Measurements from ENCODE around the gene USP5. TPM values are rescaled to one million over a fixed set of nuclear protein-coding genes. Genes with fewer than 3 reads are reported as not detected.

Gene USP5
- total RNA-seq, 1 donor from 2014 or later: 61.6 TPM

DNA sequence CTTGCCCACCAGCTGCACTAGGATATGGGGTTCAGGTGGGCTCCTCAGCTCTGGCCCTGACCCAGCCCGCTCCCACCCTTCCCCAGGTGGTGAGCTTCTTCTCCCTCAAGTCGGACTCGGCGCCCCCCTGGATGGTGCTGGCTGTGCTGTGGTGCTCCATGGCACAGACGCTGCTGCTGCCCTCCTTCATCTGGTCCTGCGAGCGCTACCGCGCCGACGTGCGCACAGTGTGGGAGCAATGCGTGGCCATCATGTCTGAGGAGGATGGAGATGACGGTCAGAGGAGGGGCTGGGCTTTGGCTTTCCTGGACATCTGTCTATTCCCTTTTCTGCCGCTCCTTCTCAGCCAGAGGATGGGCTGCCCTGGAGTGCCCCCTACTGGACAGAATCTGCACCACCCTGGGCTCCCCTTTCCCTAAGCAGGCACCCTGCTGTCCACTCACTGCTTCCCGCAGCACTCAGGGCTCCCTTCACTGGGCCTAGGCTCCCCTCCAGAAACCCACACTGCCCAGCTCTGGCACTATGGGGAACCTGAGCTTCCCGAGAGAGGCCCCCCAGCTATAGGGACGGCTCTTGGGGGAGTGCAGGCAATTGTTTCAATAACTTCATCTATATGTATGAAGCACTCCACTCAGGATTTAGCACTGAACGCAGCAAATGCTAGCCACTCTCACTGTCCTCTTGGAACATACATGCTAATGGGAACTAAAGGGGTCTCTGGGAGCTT, 26.4 kb upstream of the USP5 start:
- H3K9ac ChIP-seq (ENCODE audit: low read depth in 1 of 3, low read length in 3 of 3): peak overlapping the region in 1 of 3 donors; percentile 33
- peaks cover 31 to 36% (median 32%) of the 10 kb centered on the region in 3 donors for H3K4me1 ChIP-seq (ENCODE audit: control insufficient read depth in 3 of 3, insufficient read depth in 3 of 3, low read length in 3 of 3)
- peaks cover 36 to 90% (median 69%) of the 10 kb centered on the region in 3 donors for H3K27me3 ChIP-seq (ENCODE audit: control insufficient read depth in 3 of 3, insufficient read depth in 3 of 3, low read length in 3 of 3)
- H3K36me3 ChIP-seq (ENCODE audit: control insufficient read depth in 3 of 3, insufficient read depth in 3 of 3, low read length in 3 of 3): no peaks in the 10 kb centered on the region
- H3K9me3 ChIP-seq (ENCODE audit: control insufficient read depth in 3 of 3, low read length in 3 of 3): no peaks in the 10 kb centered on the region
- no peak overlapping the region for H3K27ac ChIP-seq (ENCODE audit: low read depth, low read length)
- peak overlapping the region in 2 of 3 donors; percentile 38 to 49 for H3K4me3 ChIP-seq (ENCODE audit: low read length in 3 of 3)

DNA sequence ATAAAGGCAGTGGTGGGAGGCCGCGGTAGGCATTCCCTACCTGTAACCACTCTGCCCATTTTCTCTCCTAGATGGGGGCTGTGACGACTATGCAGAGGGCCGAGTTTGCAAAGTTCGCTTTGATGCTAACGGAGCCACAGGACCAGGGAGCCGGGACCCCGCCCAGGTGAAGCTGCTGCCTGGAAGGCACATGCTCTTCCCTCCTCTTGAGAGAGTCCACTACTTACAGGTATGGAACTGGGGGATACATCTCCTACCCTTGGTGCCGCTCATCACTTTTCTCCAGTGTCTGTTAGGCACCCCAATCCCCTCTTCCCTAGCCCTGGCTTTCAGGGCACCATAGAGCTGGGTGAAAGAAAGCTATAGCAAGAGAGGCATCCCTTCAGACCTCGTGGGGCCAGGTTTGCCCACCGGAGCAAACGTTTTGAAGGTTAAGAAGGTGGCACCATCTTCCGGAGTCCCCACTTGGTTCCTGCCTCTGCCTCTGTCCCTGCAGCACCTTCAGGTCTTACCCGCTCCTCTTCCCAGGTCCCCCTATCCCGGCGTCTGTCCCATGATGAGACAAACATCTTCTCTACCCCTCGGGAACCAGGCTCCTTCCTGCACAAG, 25.7 kb upstream of the USP5 start:
- H3K4me3 ChIP-seq (ENCODE audit: low read length in 3 of 3): no peak overlapping the region
- H3K9ac ChIP-seq (ENCODE audit: low read depth in 1 of 3, low read length in 3 of 3): no peak overlapping the region
- H3K27ac ChIP-seq (ENCODE audit: low read depth, low read length): no peak overlapping the region
- H3K9me3 ChIP-seq (ENCODE audit: control insufficient read depth in 3 of 3, low read length in 3 of 3): no peaks in the 10 kb centered on the region
- peaks cover 0 to 3% (median 0%) of the 10 kb centered on the region in 3 donors for H3K36me3 ChIP-seq (ENCODE audit: control insufficient read depth in 3 of 3, insufficient read depth in 3 of 3, low read length in 3 of 3)
- H3K27me3 ChIP-seq (ENCODE audit: control insufficient read depth in 3 of 3, insufficient read depth in 3 of 3, low read length in 3 of 3): peaks cover 36 to 85% (median 65%) of the 10 kb centered on the region in 3 donors
- H3K4me1 ChIP-seq (ENCODE audit: control insufficient read depth in 3 of 3, insufficient read depth in 3 of 3, low read length in 3 of 3): peaks cover 28 to 31% (median 31%) of the 10 kb centered on the region in 3 donors

DNA sequence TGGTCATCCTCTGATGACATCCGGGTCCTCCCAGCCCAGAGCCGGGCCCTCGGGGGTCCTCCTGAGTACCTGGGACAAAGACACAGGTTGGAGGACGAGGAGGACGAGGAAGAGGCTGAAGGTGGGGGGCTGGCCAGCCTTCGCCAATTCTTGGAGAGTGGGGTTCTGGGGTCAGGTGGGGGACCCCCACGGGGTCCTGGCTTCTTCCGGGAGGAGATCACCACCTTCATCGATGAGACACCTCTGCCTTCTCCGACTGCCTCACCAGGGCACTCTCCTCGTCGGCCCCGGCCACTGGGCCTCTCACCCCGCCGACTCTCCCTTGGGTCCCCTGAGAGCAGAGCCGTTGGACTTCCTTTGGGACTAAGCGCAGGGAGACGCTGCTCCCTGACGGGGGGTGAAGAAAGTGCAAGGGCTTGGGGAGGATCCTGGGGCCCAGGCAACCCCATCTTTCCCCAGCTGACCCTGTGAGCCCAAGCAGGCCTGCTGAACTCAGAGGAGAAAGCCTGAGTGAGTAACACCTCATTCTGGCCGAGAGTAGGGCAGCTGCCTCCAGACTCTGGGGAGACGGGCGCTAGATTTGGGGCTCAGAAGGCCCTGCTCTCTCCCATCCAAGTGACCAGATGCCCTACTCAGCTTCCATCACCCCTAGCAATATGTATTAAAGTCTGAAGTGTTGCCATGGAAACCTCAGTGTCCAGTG, 25.1 kb upstream of the USP5 start:
- Histone ChIP-seq H3K27ac (ENCODE audit: low read depth, low read length) (peak overlapping the region; percentile 25), H3K9ac (ENCODE audit: low read depth in 1 of 3, low read length in 3 of 3) (peak overlapping the region in 1 of 3 donors; percentile 25), H3K4me1 (ENCODE audit: control insufficient read depth in 3 of 3, insufficient read depth in 3 of 3, low read length in 3 of 3) (peaks cover 25 to 30% (median 28%) of the 10 kb centered on the region in 3 donors), H3K27me3 (ENCODE audit: control insufficient read depth in 3 of 3, insufficient read depth in 3 of 3, low read length in 3 of 3) (peaks cover 36 to 82% (median 63%) of the 10 kb centered on the region in 3 donors), H3K36me3 (ENCODE audit: control insufficient read depth in 3 of 3, insufficient read depth in 3 of 3, low read length in 3 of 3) (peaks cover 0 to 3% (median 0%) of the 10 kb centered on the region in 3 donors), H3K9me3 (ENCODE audit: control insufficient read depth in 3 of 3, low read length in 3 of 3) (no peaks in the 10 kb centered on the region), H3K4me3 (ENCODE audit: low read length in 3 of 3) (peak overlapping the region in 1 of 3 donors; percentile 43)

DNA sequence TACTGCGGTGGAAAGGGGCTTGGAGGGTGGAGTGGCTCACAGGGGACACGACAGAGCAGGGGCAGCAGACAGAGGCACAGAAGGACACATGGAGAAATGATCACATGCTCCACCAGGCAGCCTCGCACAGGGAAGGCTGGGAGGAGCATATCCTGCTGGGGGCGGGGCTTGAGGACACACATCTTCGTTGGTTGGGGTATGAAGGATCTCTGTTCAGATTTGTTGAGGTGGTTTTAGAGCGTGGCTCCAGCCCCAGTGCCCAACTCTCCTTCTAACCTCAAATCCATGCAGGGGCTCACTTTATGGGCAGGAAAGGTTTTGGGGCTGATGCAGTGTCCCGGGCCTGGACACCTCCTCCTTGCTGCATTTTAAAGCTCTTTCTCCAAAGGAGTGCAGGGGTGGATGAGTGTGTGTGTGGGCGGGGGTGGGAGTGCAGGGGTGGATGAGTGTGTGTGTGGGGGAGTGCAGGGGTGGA, 24.5 kb upstream of the USP5 start:
- Histone ChIP-seq H3K4me3 (ENCODE audit: low read length in 3 of 3) (peak overlapping the region in 1 of 3 donors; percentile 43), H3K36me3 (ENCODE audit: control insufficient read depth in 3 of 3, insufficient read depth in 3 of 3, low read length in 3 of 3) (peaks cover 0 to 3% (median 0%) of the 10 kb centered on the region in 3 donors), H3K4me1 (ENCODE audit: control insufficient read depth in 3 of 3, insufficient read depth in 3 of 3, low read length in 3 of 3) (peaks cover 20 to 24% (median 22%) of the 10 kb centered on the region in 3 donors), H3K9ac (ENCODE audit: low read depth in 1 of 3, low read length in 3 of 3) (peak overlapping the region in 1 of 3 donors; percentile 16), H3K27ac (ENCODE audit: low read depth, low read length) (peak overlapping the region; percentile 25), H3K27me3 (ENCODE audit: control insufficient read depth in 3 of 3, insufficient read depth in 3 of 3, low read length in 3 of 3) (peaks cover 32 to 76% (median 57%) of the 10 kb centered on the region in 3 donors), H3K9me3 (ENCODE audit: control insufficient read depth in 3 of 3, low read length in 3 of 3) (no peaks in the 10 kb centered on the region)

DNA sequence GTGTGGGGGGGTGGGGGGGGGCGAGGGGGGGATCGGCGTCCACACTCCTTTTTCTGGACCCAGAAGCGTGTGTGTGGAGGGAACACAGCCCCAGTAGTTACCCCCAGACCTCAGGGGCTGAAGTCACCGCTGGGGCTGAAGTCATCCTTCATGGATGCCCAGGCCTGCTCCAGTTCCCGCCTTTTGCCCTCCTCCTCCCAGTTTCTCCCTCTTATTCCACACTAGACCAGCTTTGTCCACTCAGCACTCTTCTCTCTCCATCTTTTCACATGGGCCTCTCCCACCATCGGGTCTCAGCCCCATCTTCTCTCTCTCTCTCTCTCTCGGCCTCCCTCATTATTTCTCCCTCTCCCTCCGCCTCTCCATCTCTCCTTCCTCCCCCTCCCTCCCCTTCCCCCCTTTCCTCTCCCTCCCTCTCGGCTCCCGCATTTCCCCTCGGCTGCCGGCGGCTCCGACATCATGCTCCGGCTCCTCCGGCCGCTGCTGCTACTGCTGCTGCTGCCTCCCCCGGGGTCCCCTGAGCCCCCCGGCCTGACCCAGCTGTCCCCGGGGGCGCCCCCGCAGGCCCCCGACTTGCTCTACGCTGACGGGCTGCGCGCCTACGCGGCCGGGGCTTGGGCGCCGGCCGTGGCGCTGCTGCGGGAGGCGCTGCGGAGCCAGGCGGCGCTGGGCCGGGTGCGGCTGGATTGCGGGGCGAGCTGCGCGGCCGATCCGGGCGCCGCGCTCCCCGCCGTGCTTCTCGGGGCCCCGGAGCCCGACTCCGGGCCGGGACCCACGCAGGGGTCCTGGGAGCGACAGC, 23.8 kb upstream of the USP5 start, which contains the start of gene P3H3:
Gene P3H3 (plus strand): TSS at position 426 of the 799 bp plus-strand sequence. CDS start 34 bp downstream, at position 460.
- H3K36me3 ChIP-seq (ENCODE audit: control insufficient read depth in 3 of 3, insufficient read depth in 3 of 3, low read length in 3 of 3): peaks cover 0 to 3% (median 0%) of the 10 kb centered on the region in 3 donors
- H3K4me1 ChIP-seq (ENCODE audit: control insufficient read depth in 3 of 3, insufficient read depth in 3 of 3, low read length in 3 of 3): peaks cover 20 to 23% (median 22%) of the 10 kb centered on the region in 3 donors
- H3K27me3 ChIP-seq (ENCODE audit: control insufficient read depth in 3 of 3, insufficient read depth in 3 of 3, low read length in 3 of 3): peaks cover 29 to 70% (median 52%) of the 10 kb centered on the region in 3 donors
- H3K4me3 ChIP-seq (ENCODE audit: low read length in 3 of 3): peak within 1 kb of the TSS; percentile 69 to 74 (median 69)
- no peaks in the 10 kb centered on the region for H3K9me3 ChIP-seq (ENCODE audit: control insufficient read depth in 3 of 3, low read length in 3 of 3)
- H3K27ac ChIP-seq (ENCODE audit: low read depth, low read length): peak within 1 kb of the TSS; percentile 47
- peak within 1 kb of the TSS; percentile 56 to 79 (median 77) for H3K9ac ChIP-seq (ENCODE audit: low read depth in 1 of 3, low read length in 3 of 3)

DNA sequence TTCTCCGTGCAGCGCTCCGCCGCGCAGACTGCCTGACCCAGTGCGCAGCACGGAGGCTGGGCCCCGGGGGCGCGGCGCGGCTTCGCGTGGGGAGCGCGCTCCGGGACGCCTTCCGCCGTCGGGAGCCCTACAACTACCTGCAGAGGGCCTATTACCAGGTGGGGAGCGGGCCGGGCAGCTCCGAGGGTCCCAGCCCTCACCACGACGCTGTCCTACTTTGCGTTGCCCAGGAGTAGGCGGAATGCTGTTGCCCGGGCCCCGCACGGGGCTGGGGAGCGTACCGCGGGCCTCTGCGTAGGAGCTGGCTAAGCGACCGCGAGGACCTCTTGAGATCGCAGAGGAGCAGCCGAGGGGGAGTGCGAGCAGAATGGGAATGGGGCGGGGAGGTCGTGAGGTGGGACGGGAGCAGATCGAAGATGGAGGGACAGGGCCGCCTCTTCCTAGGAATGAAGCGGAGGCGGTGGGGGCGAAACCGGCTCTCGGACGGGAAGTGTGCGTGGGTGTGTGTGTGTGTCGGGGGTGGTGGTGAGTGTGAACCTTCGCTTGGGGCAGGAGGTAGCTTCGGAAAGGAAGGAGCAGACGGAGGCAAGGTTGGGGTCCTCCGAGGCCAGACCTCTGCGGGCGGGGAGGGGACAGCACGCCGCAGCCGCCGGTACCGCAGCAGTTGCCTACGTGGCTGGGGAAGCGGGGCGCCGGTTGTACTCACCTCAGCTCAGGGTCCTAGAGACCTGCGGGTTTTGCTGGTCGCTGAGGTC, 23.0 kb upstream of the USP5 start:
- peaks cover 22 to 24% (median 23%) of the 10 kb centered on the region in 3 donors for H3K4me1 ChIP-seq (ENCODE audit: control insufficient read depth in 3 of 3, insufficient read depth in 3 of 3, low read length in 3 of 3)
- H3K9ac ChIP-seq (ENCODE audit: low read depth in 1 of 3, low read length in 3 of 3): peak overlapping the region; percentile 56 to 79 (median 77)
- peak overlapping the region; percentile 47 for H3K27ac ChIP-seq (ENCODE audit: low read depth, low read length)
- H3K36me3 ChIP-seq (ENCODE audit: control insufficient read depth in 3 of 3, insufficient read depth in 3 of 3, low read length in 3 of 3): peaks cover 0 to 7% (median 0%) of the 10 kb centered on the region in 3 donors
- H3K4me3 ChIP-seq (ENCODE audit: low read length in 3 of 3): peak overlapping the region; percentile 67 to 74 (median 69)
- H3K9me3 ChIP-seq (ENCODE audit: control insufficient read depth in 3 of 3, low read length in 3 of 3): no peaks in the 10 kb centered on the region
- peaks cover 25 to 64% (median 47%) of the 10 kb centered on the region in 3 donors for H3K27me3 ChIP-seq (ENCODE audit: control insufficient read depth in 3 of 3, insufficient read depth in 3 of 3, low read length in 3 of 3)

DNA sequence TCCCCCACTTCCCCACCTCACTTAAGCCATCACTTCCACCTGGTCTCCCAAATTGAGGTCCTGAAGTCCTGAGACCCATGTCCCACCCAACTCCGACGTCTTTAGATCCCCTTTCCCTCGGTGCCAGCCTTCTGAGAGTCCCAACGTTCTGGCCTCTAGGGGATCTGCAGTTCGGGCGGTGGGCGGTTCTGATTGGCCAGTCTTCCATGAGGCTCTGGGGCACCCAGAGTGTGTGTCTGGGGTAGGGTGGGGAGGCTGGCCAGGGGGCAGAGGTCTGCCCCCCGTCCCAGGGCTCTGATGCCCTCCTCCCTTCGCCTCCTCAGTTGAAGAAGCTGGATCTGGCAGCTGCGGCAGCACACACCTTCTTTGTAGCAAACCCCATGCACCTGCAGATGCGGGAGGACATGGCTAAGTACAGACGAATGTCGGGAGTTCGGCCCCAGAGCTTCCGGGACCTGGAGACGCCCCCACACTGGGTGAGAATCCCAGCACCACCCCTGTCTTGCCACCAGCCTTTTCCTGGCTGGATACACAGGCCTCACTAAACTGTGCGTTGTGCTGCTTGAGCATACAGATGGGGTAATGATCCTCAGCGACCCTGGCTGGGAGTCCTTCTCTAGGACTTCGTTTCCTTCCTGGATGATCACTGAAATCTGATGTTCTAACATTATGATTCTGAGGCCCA, 22.3 kb upstream of the USP5 start:
- H3K4me1 ChIP-seq (ENCODE audit: control insufficient read depth in 3 of 3, insufficient read depth in 3 of 3, low read length in 3 of 3): peaks cover 22 to 24% (median 23%) of the 10 kb centered on the region in 3 donors

DNA sequence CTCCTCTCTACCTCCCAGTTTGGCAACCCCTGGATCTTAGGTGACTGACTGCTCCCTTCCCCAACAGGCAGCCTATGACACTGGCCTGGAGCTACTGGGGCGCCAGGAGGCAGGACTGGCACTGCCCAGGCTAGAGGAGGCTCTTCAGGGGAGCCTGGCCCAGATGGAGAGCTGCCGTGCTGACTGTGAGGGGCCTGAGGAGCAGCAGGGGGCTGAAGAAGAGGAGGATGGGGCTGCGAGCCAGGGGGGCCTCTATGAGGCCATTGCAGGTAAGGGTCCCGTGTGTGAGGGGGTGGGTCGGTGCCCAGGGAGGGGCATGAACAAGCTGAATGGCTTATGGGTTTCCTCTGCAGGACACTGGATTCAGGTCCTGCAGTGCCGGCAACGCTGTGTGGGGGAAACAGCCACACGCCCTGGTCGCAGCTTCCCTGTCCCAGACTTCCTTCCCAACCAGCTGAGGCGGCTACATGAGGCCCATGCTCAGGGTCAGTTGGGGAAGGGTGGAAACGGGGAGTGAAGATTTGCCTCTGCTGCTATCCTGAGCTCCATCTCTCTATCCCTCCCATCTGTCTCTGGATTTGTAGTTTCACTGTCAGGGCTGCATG, 21.6 kb upstream of the USP5 start:
- Histone ChIP-seq H3K9me3 (ENCODE audit: control insufficient read depth in 3 of 3, low read length in 3 of 3) (no peaks in the 10 kb centered on the region), H3K36me3 (ENCODE audit: control insufficient read depth in 3 of 3, insufficient read depth in 3 of 3, low read length in 3 of 3) (peaks cover 0 to 7% (median 0%) of the 10 kb centered on the region in 3 donors), H3K4me3 (ENCODE audit: low read length in 3 of 3) (no peak overlapping the region), H3K4me1 (ENCODE audit: control insufficient read depth in 3 of 3, insufficient read depth in 3 of 3, low read length in 3 of 3) (peaks cover 18 to 24% (median 20%) of the 10 kb centered on the region in 3 donors), H3K9ac (ENCODE audit: low read depth in 1 of 3, low read length in 3 of 3) (no peak overlapping the region), H3K27ac (ENCODE audit: low read depth, low read length) (no peak overlapping the region), H3K27me3 (ENCODE audit: control insufficient read depth in 3 of 3, insufficient read depth in 3 of 3, low read length in 3 of 3) (peaks cover 14 to 49% (median 34%) of the 10 kb centered on the region in 3 donors)

More for the DNA sequence above, 22.3 kb upstream of the USP5 start:
- Histone ChIP-seq H3K27ac (ENCODE audit: low read depth, low read length) (peak overlapping the region; percentile 47), H3K27me3 (ENCODE audit: control insufficient read depth in 3 of 3, insufficient read depth in 3 of 3, low read length in 3 of 3) (peaks cover 21 to 56% (median 41%) of the 10 kb centered on the region in 3 donors), H3K36me3 (ENCODE audit: control insufficient read depth in 3 of 3, insufficient read depth in 3 of 3, low read length in 3 of 3) (peaks cover 0 to 7% (median 0%) of the 10 kb centered on the region in 3 donors), H3K9ac (ENCODE audit: low read depth in 1 of 3, low read length in 3 of 3) (peak overlapping the region; percentile 56 to 79 (median 77)), H3K9me3 (ENCODE audit: control insufficient read depth in 3 of 3, low read length in 3 of 3) (no peaks in the 10 kb centered on the region), H3K4me3 (ENCODE audit: low read length in 3 of 3) (peak overlapping the region; percentile 67 to 74 (median 69))
